C4-2B (cell line): ENCODE measurements around the gene SRSF5.
"Not testable (repeated sequence)": the region's sequence is repeated elsewhere in the genome, so short reads cannot be mapped to it uniquely, and the experiment has no call there.

Experiments used
- CTCF ChIP-seq: fragments of 450-650 bp; conservative IDR thresholded peaks from 2 replicates; pipeline ENCODE4 v1.5.1; 2017; ENCODE audit warnings: mild to moderate bottlenecking
- ZFX ChIP-seq: fragments of 450-650 bp; IDR thresholded peaks from 2 replicates; pipeline ENCODE4 v1.6.1; 2017

- TF ChIP-seq CTCF, ZFX: not testable (repeated sequence)
Observed at GRCh38 chr14:69731919-69732598, 34.9 kb upstream of the SRSF5 start.
